ENCODE measurements around the gene RAP1GAP.

The RAP1GAP gene

DNA sequence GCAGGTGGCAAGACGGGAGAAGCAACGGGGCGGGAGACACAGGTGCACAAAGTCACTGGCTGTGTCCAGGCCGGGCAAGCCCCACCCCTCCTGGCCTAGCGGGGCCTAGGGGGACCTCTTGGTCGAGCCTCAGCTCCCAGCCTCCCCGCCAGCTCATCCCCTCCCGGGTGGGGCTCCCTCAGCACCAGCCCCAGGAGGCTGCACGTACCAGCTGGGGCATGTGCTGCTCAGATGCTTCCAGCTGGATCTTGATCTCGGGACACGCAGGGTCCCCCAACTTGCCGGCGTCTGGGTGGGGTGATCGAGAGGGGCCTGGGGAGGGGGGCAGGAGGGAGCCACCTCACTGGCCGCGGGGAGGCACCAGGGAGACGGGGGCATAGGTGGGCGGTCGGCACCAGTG lies 71.4 kb downstream of the RAP1GAP start:
- TF ChIP-seq, protein P1, sequence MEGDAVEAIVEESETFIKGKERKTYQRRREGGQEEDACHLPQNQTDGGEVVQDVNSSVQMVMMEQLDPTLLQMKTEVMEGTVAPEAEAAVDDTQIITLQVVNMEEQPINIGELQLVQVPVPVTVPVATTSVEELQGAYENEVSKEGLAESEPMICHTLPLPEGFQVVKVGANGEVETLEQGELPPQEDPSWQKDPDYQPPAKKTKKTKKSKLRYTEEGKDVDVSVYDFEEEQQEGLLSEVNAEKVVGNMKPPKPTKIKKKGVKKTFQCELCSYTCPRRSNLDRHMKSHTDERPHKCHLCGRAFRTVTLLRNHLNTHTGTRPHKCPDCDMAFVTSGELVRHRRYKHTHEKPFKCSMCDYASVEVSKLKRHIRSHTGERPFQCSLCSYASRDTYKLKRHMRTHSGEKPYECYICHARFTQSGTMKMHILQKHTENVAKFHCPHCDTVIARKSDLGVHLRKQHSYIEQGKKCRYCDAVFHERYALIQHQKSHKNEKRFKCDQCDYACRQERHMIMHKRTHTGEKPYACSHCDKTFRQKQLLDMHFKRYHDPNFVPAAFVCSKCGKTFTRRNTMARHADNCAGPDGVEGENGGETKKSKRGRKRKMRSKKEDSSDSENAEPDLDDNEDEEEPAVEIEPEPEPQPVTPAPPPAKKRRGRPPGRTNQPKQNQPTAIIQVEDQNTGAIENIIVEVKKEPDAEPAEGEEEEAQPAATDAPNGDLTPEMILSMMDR (IDR thresholded peaks at IDR 0.05; ENCODE audit: low read depth, low read length, missing control alignments), result no peak
- DNase-seq (ENCODE audit: extremely low read depth, low read depth), result no peak
- no peak overlapping the region for H3K4me3 ChIP-seq (replicated peaks; ENCODE audit: low read depth, low read length)

DNA sequence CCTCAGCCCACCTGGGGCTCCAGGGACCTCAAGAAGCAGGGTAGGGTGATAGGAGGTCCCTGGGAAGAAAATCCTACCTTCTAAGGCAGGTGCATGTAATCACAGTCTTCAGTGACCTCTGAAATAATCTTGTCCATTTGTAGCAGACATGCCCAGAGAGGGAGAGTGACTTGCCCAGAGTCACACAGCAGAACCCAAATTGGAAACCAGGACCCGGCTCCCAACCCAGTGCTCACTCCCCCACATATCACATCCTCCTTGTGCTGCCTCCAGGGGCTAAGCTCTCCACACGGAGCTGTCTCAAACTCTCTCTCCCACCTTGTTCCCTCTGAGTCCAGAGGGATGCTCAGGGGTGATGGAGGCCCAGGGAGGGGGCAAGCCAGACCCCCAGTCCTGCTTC lies 72.5 kb downstream of the RAP1GAP start:
- TF ChIP-seq, protein P1 (IDR thresholded peaks at IDR 0.05; ENCODE audit: low read depth, low read length, missing control alignments), result no peak
- H3K4me3 ChIP-seq (replicated peaks; ENCODE audit: low read depth, low read length), result no peak overlapping the region
- DNase-seq (ENCODE audit: extremely low read depth, low read depth), result no peak

DNA sequence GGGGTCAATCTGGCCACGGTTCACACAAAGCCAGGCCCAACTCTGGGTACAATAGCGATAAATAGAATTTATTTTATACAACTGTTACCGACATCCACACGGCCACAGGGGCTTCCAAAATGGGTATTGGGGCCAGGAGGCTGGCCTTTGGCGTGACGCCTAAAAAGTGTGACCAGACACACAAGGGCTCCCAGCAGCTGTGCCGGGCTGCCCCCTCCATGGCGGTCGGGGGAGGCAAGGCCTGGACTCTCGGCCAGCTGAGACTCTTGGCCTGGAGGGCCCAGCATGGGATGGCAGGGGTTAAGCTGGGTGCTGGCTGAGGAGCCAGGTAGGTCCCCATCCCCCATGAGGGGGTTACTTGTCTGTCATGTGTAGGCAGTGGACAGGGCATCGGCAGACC lies 73.0 kb downstream of the RAP1GAP start:
- no peak overlapping the region for H3K4me3 ChIP-seq (replicated peaks; ENCODE audit: low read depth, low read length)
- no peak for DNase-seq (ENCODE audit: extremely low read depth, low read depth)
- TF ChIP-seq, protein P1 (IDR thresholded peaks at IDR 0.05; ENCODE audit: low read depth, low read length, missing control alignments), result no peak

DNA sequence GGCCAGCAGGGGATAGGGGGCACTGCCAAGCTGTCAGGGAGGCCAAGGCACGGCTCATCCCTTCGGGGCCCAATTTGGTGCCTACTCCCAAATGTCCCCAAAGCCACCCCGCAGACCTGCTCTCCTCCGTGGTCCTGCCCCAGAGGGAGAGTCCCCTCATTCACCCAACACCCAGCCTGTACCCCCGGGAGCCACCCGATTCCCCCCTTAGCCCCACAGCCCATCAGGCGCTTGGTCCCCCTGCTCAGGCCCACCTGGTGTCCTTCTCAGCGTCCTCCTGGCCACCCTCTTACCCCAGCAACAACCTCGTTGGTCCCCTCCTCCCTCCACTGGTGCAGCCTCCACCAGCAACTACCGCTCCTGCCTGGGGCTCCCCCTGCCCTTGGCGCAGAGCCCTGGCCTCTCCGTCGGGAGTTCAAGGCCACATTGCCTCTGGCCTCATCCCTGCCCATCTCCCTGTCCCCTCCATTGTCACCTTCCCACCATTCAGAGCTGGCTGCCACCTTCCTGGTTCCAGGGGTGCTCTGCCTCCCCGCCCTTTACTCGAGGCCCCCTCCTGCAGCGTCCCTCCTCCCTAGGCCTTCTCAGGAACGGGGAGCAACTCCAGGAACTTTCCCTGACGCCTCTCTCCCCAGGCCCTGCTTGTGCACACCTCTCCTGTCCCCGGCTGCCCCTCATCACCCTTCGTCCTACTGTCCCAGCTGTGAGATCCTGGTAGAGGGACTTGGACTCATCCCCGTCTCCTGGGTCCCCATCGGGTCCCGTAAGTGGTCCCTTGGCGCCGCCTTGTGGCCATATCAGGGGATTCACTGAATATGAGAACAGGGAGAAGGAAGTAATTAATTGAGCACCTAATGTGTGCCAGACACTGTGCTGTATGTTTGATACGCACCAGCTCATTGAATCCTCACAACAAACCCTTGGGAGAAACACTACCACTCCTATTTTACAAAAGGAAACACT lies 73.9 kb downstream of the RAP1GAP start:
- no peak overlapping the region for H3K4me3 ChIP-seq (replicated peaks; ENCODE audit: low read depth, low read length)
- TF ChIP-seq, protein P1 (IDR thresholded peaks at IDR 0.05; ENCODE audit: low read depth, low read length, missing control alignments), result peak; percentile 80
- peak; percentile 14 for DNase-seq (ENCODE audit: extremely low read depth, low read depth)

DNA sequence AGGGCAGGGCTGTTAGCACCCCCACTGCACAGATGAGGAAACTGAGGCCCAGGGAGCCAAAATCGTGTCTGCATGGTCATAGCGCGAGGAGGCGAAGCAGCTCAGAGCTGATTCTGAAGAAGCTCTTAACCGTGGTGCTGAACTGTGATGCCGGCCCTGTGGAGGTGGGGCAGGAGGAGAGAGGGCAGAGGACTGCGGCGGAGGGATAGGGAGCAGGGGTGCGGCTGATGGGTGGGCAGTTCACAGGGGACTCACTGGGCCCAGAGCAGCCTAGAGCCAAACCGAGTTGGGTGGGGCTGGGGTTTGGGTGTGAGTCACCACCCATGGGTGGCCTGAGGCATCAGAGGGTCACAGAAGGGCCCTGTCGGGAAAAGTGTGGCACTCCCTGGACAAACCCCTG lies 74.7 kb downstream of the RAP1GAP start:
- no peak for DNase-seq (ENCODE audit: extremely low read depth, low read depth)
- no peak overlapping the region for H3K4me3 ChIP-seq (replicated peaks; ENCODE audit: low read depth, low read length)
- TF ChIP-seq, protein P1 (IDR thresholded peaks at IDR 0.05; ENCODE audit: low read depth, low read length, missing control alignments), result no peak

DNA sequence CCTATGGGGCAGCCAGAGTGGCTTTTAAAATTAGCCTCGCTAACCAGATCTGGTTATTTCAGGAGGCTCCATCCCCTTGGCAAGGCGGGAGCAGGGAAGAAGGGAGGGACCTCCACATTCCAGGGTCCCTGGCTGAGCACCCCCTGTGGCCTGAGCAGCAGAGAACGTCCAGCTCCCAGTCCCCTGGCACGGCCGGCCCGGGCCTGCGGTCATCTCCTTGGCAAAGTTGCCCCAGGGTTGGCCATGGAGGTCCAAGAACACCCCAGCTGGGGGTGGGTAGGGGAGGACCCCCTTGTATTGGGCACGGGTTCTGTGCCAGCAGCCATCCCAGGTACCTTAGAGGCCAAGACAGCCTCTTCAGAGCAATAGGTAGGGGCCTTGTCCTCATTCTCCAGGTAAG lies 75.9 kb downstream of the RAP1GAP start:
- H3K4me3 ChIP-seq (replicated peaks; ENCODE audit: low read depth, low read length), result no peak overlapping the region
- no peak for DNase-seq (ENCODE audit: extremely low read depth, low read depth)
- TF ChIP-seq, protein P1 (IDR thresholded peaks at IDR 0.05; ENCODE audit: low read depth, low read length, missing control alignments), result no peak

Measured in HFF-Myc (cell line).